GM19467 (cell line): ENCODE measurements around the gene MAP4.

Experiments used
- ATAC-seq: cut with Tn5 transposase; IDR thresholded peaks from one replicate; pipeline ENCODE4 v1.9.1; 2021; ENCODE audit warnings: mild to moderate bottlenecking, moderate library complexity; ENCODE audit not compliant: unreplicated experiment

Gene MAP4

DNA sequence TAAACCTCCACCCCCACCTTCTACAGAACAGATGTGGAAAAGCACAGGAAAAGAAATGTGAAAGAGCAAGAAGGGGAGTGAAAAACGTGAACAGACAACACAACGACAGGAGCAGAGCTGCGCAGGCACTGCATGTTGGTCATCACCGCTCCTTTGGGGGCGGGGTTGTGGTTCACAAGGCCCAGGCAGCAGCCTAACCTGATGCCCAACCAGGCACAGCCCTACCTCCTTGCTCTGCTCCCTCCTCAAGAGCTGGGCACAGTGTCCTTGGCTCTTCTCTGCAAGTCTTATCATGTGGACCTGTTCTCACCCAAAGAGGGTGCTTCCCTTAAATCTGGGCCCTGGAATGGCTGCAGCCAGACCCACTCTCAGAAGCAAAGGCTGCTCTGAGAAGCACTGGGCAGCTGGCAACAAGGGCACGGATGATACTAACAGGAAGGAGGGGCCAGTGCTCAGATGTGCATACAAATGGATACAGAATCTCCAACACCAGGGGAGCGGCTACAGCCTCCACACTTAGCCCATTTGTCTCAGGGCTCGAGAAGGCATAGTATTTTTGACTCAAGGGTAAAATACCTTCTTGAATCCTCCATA lies 148.7 kb downstream of the MAP4 start:
- ATAC-seq, result no peak

DNA sequence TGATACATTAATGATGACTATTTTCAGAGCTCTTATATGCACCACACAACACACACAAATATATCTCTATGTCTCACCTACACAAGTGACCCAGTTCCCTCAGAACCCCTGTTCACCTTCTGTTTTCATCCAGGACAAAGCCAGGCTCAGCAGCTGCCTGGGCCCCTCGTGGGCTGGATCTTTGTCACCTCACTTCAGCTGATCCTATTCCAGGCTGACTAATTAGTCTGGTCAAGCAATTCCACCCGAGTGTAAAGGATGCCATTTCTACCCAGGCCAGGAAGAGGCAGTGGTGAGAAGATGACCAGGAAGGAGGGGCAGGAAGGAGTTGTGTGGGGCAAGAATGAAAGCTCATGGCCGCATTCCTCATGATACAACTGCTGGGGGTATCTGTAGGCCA lies 151.0 kb downstream of the MAP4 start:
- no peak for ATAC-seq

DNA sequence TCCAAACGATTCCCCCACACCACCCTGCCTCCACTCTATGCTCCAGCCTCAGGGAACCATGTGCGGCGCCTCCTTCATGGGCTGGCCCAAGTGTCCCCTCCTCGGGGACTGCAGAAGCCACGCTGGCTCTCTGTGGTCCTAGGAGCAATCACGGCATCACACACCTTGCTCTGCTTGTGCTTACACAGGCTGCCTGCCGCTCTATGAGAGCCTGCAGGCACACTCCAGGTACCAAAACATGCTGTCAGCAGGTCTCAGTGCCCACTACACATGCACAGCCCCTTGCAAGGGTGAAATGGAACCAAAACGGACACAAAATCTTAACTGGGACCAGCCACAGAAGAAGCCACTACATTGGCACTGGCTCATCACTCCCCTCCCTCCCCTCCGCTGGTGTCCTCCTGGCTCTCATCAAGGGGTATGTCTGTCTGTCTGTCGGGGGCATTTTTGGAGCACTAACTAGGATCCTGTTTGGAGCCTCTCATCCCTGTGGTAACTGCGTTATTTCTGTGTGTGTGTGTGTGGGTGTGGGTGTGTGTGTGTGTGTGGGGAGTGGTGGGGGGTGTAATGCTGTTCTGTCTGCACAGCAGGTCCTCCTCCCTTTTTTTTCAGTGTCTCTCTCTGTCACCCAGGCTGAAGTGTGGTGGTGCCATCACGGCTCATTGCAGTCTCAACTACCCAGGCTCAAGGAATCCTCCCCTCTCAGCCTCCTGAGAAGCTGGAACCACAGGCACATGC lies 152.7 kb downstream of the MAP4 start:
- ATAC-seq, result no peak

DNA sequence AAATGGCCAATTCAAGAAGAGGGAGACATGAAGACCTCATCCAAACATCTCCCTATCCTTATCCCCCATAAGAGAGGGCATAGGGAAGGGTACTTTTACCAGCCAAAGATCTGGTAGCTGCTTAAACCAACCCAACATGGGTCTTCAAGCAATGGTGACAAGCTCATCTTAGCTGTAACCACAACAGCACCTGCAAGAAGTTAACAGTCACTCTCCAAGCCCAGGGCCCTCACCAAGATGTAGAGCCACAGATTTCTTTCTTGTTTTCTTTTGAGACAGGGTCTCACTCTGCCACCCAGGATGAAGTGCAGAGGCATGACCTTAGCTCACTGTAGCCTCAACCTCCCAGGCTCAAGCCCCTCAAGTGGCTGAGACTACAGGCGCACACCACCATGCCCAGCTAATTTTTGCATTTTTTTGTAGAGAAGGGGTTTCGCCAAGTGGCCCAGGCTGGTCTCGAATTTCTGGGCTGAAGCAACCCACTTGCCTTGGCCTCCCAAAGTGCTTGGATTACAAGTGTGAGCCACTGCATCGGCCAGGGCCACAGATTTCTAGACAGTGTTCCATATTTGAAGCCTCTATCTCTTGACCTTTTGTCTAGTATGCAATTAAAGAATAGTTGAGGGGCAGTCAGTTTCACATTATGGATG lies 156.1 kb downstream of the MAP4 start:
- no peak for ATAC-seq

DNA sequence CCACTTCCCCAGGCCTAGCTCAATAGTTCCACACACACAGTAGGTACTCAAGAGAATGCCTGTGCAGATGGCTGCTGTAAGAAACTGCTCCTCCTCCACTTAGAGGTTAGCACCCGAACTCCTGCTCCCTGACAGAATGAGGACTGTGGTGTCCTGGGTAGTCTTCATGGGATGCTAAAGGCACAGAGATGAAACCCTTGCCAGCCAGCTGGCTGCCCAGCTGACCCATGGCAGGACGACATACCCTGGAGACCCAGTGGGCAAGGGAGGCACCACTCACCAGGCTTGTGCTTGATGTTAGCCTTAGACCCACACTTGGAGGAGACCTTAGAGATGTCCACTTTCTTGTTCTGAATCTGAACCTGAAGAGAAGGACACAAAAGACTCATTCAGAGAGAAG lies 159.1 kb downstream of the MAP4 start:
- ATAC-seq, result no peak

DNA sequence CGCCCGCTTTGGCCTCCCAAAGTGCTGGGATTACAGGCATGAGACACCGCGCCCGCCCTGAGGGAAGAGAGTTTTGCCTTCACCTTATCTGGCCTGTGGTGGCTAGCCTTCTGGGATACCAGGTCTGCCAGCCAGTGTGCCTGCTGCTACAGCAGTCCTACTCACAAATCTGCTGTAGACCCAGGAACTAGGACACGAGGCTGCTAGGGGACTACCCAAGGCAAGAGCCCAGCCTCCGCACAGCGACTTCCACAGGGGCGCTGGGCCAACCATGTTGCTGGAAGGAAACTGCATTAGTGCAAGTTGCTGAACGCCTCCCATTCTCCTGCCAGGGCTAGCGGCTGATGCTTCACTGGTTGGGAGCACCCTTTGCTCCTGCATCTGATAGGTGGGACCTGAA lies 159.5 kb downstream of the MAP4 start:
- no peak for ATAC-seq

DNA sequence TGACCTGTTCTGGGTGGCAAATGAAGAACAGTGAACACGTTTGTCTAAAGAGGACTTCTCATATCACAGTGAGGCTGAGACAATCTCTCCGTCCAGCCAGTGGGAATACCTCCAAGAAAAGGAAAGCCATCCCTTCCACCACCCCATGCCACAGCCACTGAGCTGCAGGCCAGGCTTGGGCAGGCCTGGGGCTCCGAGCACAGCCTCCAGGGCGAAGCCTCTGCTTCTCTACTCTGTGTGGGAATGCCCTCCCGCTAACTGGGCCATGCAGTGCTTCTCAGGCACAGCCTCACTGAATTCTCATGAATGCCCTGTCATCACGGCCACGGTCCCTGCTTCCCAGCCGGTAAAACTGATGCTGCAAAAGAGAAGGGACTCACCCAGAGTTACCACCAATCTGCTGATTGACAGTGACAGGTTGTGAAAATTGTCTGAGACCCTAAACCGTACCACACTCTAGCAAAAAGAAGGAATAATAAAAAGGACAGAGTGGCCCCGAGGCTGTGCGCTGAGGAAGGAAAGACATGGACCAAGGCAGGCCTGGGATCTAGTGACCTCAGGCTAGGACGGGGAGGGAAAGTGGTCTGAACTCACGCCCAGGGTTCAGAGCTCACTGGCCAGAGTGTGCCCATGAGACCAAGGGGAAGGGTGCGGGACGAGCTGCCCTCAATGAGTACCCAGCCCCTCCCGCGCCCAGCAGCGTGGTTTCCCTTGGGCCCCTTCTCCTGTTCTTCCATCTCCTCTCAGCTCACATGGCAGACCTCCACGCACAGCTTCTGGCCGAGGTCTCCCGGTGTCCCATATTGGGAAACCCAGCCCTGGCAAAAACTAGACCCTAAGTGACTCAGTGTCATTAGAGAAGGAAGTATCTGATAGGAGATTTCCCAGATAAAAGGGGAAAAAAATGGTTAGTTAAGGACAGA lies 160.5 kb downstream of the MAP4 start:
- no peak for ATAC-seq

DNA sequence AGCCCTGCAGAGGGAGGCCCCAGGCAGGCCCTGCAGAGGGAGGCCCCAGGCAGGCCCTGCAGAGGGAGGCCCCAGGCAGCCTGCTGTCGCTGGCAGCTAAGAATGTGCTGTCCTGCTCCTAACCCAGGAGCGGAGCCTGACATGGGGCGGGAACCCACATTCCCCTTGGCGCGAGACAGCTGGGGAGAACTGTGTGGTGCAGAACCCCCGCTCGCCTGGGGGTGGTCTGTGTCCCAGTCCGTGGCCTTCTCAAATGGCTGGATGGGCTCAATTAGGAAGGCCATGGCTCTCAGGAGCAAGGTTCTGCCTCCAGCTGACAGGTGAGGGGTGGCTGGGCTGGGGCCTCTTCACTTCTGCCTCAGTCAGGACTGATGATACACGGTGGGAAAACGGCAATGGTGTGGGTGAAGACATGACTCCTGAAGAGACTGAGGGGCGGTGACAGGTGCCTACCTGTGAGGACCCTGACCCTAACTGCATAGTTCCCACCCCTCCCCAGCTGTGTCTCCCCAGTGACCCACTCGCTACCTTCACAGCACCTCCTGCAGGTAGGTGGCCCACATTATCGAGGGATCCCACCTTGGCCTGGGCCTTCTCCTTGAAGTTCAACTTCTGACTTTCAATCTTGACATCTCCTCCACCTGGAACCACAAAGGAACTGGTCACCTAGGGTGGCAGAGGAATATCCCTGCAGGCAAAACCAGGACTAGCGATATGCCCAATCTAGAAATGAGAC lies 161.3 kb downstream of the MAP4 start:
- no peak for ATAC-seq

DNA sequence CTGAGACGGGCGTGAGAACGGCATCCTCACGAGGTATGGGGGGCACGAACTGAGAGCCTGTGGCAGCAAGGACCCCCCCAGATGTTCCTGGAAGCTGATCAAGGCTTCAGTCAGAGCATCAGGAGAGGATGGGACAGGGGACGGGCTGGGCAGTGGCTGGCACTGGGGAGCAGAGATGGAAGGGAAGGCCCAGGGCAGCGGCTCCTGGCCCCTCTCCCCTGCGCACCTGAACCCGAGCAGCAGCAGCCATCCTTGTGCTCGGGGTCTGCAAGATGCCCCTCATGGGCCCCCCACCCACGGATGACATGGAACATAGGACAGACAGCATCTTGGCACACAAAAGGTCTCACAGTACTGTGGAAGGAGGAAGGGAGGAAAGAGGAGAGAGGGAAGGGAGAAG lies 161.9 kb downstream of the MAP4 start:
- no peak for ATAC-seq

DNA sequence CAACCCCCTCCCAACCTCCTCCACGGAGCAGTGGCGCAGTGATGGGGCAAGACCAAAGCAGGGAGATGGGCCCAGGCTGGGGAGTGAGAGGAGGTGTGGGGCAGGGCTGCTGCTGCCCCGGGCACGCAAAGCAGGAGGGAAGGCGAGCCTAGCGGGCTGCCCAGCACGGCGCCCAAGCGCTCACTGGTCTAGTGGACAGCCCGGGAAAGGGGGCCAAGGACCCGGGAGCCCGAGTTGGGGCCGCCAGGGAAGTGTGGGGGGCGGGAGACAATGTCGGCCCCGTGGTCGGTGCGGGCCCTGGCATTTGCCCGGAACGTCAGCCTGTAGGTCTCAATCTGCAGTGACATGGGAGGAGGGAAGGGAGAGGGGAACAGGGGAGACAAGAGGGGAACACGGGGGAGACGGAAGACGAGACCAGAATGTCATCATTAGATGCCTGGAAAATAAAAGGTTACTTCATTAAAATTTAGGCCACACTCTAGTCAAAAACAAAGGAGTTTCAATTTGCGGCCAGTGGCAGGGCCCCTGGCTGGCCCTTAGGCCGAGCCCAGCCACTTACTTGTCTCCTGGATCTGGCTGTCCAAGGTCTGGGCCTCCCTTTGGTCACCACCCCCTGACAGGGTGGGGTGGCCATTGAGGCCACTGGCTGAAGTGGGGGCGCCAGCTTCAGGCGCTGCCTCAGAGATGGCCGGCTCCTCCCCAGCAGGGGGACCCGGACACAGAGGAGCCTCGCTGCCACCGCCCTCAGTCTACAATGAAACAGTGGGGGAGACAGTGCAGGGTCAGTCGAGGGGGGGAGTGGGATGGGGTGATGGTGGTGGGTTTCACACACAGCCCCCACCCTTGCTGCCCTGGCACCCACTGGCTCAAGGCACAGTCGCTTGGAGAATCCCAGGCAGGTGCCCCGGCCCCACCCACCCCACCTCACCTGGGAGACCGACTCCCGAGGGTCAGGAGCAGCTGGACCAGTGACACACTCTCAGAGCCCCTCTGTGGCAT lies 163.3 kb downstream of the MAP4 start:
- ATAC-seq, result no peak

DNA sequence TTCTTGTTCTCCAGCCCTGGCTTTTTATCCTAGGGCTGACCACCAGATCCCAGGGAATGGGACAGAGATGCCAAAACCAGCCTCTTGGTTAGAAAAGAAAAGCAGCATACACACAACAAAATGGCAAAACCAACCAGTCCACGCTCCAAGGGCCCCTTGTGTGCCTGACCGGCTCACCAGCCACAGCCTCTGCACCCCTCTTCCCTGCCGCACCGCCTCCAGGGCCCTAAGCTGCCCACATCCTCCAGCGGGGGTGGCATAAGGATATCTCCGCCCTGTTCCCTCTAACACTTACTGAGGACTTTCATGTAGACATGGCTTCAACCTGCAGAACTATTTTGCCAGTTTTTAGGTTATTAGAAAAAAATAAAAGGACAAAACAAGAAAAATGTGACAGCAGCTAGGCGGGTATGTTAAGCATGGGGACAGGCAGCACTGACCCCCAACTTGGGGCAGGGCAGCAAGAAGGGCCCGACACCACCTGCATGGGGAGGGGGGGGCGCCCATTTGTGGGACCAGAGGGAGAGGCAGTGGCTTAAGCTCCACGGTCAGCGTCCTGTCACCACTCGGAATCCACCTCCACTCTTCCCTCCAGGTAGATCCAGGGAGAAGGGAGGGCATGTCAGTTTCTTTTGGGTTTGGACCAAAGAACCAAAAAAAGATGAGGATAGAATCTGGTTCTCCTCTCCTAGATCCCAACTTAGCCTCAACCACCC lies 164.2 kb downstream of the MAP4 start:
- ATAC-seq, result no peak

DNA sequence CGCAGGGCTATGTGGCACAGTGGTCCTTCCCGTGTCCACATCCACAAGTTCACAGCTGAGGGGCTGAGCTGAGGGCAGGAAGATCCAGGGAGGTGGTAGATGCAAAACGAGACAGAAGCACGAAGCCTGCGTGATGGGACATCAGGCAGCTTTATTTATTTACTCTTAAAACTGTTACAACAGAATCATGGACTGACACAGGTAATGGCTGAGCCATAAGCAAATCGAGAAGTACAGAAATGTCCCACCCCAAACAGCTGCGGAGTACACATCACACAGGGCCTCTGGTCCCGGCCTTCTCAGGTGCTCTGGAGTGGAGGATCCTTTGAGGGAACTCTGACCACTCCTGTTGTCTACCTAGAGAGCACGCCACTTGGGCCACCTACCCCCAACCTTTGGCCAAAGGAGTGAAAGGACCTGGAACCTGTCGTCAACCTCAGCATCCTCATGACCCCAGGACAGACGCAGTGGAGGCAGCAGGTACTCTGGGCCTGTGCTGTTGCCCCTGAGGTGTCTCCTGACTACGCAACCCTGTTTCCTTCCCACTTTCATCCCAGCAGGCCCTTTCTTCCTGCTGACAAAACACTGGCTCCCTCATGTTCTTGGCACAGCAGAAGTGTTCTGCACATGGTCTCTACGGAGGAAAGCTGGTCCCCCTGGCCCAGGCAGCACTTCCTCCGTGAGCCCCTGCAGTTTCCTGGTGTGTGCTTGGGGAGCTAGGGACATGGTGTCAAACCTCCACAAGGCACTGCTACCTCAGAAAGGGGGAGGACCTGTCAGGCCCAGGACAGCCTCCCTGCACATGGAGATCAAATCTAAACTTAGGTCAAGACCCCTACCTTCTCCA lies 165.4 kb downstream of the MAP4 start:
- ATAC-seq, result no peak

DNA sequence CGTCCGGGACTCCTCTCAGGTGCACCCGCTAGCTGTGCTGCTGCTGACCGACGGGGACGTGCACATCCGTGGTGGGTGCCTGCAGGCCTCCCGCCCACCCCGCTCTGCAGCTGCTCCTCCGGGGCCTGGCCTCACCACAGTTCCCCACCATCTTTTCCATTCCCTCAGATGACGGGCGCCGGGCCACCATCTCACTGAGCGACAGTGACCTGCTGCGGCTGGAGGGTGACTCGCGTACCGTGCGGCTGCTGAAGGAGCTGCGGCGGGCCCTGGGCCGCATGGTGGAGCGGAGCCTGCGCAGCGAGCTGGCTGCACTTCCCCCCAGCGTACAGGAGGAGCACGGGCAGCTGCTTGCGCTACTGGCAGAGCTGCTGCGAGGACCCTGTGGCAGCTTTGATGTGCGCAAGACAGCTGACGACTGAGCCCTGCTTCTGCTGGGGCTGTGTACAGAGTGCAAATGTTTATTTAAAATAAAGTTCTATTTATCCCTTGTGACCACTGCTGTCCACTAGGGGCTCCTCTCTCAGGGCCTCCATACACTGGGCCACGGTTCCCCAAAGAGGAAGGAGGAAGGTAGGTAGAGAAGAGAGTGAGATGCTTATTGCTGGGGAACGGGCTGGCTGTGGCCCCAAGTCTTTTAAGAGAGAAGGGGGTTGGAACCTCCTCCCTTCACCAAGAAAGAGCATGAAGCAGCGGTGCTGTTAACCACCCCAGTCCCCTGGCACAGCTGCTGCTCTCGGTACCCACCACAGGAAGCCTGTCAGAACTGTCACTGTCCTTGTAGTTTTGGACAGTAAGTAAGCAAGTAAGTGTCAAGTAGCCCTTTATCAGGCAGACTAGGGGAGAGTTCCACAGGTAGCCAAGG lies 166.3 kb downstream of the MAP4 start:
- no peak for ATAC-seq

DNA sequence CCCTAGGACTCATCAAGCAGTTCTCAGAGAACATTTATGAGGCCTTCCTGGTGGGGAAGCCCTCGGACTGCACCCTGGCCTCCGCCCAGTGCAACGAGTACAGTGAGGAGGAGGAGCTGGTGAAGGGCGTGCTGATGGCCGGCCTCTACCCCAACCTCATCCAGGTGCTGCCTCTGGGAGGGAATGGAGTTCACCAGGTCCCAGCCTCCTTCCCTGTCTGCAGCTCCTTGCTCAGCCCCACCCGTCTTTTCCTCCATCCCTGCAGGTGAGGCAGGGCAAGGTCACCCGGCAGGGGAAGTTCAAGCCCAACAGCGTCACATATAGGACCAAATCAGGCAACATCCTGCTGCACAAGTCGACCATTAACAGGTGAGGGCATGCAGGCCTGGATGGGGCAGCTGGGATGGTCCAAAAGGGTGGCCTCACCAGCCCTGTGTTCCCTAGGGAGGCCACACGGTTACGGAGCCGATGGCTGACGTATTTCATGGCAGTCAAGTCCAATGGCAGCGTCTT lies 167.0 kb downstream of the MAP4 start:
- no peak for ATAC-seq

DNA sequence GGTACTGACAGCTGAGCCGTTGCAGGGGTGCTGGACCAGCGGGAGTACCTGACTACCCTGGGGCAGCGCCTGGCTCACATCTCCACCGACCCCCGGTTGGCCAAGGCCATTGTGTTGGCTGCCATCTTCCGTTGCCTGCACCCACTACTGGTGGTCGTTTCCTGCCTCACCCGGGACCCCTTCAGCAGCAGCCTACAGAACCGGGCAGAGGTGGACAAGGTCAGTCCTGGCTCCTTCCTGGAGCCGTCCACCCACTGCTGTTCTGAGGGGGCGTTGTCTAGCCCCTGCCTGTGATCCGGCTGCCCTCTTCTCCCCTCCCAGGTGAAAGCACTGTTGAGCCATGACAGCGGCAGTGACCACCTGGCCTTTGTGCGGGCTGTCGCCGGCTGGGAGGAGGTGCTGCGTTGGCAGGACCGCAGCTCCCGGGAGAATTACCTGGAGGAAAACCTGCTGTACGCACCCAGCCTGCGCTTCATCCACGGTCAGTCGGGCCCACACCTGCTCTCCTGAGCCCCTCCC lies 167.6 kb downstream of the MAP4 start:
- ATAC-seq, result no peak

DNA sequence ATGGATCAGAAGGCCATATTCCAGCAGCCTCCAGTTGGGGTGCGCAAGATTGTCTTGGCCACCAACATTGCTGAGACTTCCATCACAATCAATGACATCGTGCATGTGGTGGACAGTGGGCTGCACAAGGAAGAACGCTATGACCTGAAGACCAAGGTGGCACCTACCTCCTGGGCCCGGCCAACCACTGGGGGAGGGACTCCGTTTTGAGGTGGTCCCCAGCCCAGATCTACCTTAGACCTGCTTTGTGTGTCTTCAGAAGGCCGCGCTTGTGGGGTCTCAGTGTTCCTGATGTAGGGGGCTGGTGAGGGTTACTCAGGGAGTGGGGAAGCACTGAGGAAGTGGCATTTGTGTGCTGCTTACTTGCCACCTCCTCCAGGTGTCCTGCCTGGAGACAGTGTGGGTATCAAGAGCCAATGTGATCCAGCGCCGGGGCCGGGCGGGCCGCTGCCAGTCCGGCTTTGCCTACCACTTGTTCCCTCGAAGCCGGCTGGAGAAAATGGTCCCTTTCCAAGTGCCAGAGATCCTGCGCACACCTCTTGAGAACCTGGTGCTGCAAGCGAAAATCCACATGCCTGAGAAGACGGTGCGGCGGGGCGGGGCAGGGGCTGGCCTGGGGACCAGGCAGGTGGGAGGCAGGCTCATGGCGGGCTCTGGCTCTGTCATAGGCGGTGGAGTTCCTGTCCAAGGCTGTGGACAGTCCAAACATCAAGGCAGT lies 168.3 kb downstream of the MAP4 start:
- no peak for ATAC-seq
